K562 (cell line): ENCODE measurements around the gene LIMCH1. TPM values are rescaled to one million over a fixed set of nuclear protein-coding genes. Genes with fewer than 3 reads are reported as not detected.

Experiments used
- ATAC-seq: fragments of 200-7000 bp; cut with Tn5 transposase; 3 replicates; pipeline ENCODE4 v1.9.1; 2020; ENCODE audit warnings: moderate library complexity
- BruUV-seq: library from RNA; stranded (reverse); fragments of 400-500 nt; replicated peaks from 2 replicates; lab custom pipeline; 2021; lab: Mats Ljungman, UMichigan
- CTCF ChIA-PET: fragments of 300-600 bp; formaldehyde crosslinking; extraction: SDS; loops from one replicate; lab custom pipeline; 2021; ENCODE audit warnings: low intra/inter-chr PET ratio; lab: Yijun Ruan, JAX
- POLR2A ChIA-PET: fragments of 300-600, 350-650 bp; sonication (Branson Sonifier 250); formaldehyde crosslinking; extraction: SDS; loops from one replicate; lab custom pipeline; 2021; ENCODE audit warnings: antibody characterized with exemption, inconsistent platforms; lab: Yijun Ruan, JAX
- DNase-seq, 4 experiments: peaks; one replicate each; pipeline versions ENCODE4 v3.0.0 to v3.0.0-alpha.2; 2011 to 2018; ENCODE audit warnings: low spot score in 3 of 4, mixed read lengths in 3 of 4; ENCODE audit errors: extremely low read depth in 1 of 4
- FAIRE-seq: peaks from 2 replicates; lab custom pipeline; 2011; peaks lifted over from hg19 to GRCh38; lab: Jason Lieb, UNC
- H2AFZ ChIP-seq: 2 replicates; pipeline ENCODE4 v1.6.0; 2011; ENCODE audit warnings: low read depth, low read length, control low read depth, inconsistent platforms
- H3K27ac ChIP-seq: fragments of 200-600 bp; 3 replicates; pipeline ENCODE4 v1.8.0; 2011; ENCODE audit warnings: low read depth, mild to moderate bottlenecking, control low read depth, inconsistent platforms, low read length, moderate library complexity, mixed read lengths; ENCODE audit errors: extremely low read depth
- H3K27me3 ChIP-seq, 2 experiments: fragments of 300-600 bp in 1 of 2; 2 replicates in 1 of 2; 3 replicates in 1 of 2; pipeline versions ENCODE4 v1.6.0 to v1.8.0; 2011; ENCODE audit warnings: inconsistent platforms in 2 of 2, low read length in 2 of 2, mild to moderate bottlenecking in 1 of 2, mixed read lengths in 1 of 2, moderate library complexity in 1 of 2; ENCODE audit not compliant: control insufficient read depth in 2 of 2, insufficient read depth in 2 of 2
- H3K36me3 ChIP-seq: fragments of 300-600 bp; 3 replicates; pipeline ENCODE4 v1.8.0; 2011; ENCODE audit warnings: mild to moderate bottlenecking, low read length, inconsistent platforms; ENCODE audit not compliant: control insufficient read depth, insufficient read depth
- H3K4me1 ChIP-seq, 2 experiments: fragments of 200-600 bp in 1 of 2; replicated peaks in 1 of 2; 2 replicates in 1 of 2; 3 replicates in 1 of 2; pipeline versions ENCODE4 v1.5.1 to v1.8.0; 2011; ENCODE audit warnings: inconsistent platforms in 2 of 2, low read length in 2 of 2, mild to moderate bottlenecking in 1 of 2, mixed read lengths in 1 of 2, moderate library complexity in 1 of 2; ENCODE audit not compliant: control insufficient read depth in 2 of 2, insufficient read depth in 2 of 2
- H3K4me2 ChIP-seq: 2 replicates; pipeline ENCODE4 v1.6.1; 2011; ENCODE audit warnings: low read length, control low read depth, inconsistent platforms, mixed read lengths; ENCODE audit not compliant: insufficient read depth
- H3K4me3 ChIP-seq: fragments of 200-600 bp; sonication (generic), shearing (Covaris generic); 2 replicates; pipeline ENCODE4 v1.5.1; 2016; ENCODE audit warnings: control low read depth, inconsistent platforms
- H3K79me2 ChIP-seq: fragments of 200-600 bp; 3 replicates; pipeline ENCODE4 v1.8.0; 2011; ENCODE audit warnings: low read length, inconsistent platforms; ENCODE audit not compliant: control insufficient read depth, insufficient read depth
- H3K9ac ChIP-seq, 2 experiments: 2 replicates each; pipeline versions ENCODE4 v1.6.0 to v1.6.1; 2011; ENCODE audit warnings: low read depth in 2 of 2, low read length in 2 of 2, control low read depth in 1 of 2, inconsistent platforms in 1 of 2, mild to moderate bottlenecking in 1 of 2, mixed read lengths in 1 of 2; ENCODE audit not compliant: insufficient read depth in 1 of 2
- H3K9me1 ChIP-seq: one replicate; pipeline ENCODE4 v1.6.0; 2011; ENCODE audit warnings: inconsistent platforms, mild to moderate bottlenecking, low read length, moderate library complexity; ENCODE audit not compliant: control insufficient read depth, insufficient read depth
- H3K9me3 ChIP-seq: replicated peaks from 2 replicates; pipeline ENCODE4 v1.5.1; 2011; ENCODE audit warnings: low read depth, low read length, inconsistent platforms; ENCODE audit not compliant: control insufficient read depth, insufficient read depth
- H4K20me1 ChIP-seq: replicated peaks from 2 replicates; pipeline ENCODE4 v1.6.1; 2011; ENCODE audit warnings: low read length, inconsistent platforms, mixed read lengths; ENCODE audit not compliant: control insufficient read depth, insufficient read depth
- ARID1B ChIP-seq: fragments of 450-650 bp; IDR thresholded peaks from 2 replicates; pipeline ENCODE4 v1.6.1; 2016; ENCODE audit warnings: antibody characterized with exemption, mild to moderate bottlenecking, inconsistent platforms
- CBX3 ChIP-seq, 2 experiments: IDR thresholded peaks; 1 replicate in 1 of 2; 2 replicates in 1 of 2; pipeline ENCODE4 v1.6.1; 2012; ENCODE audit warnings: inconsistent platforms in 2 of 2, low read length in 2 of 2, borderline replicate concordance in 1 of 2, control low read depth in 1 of 2
- DMBX1 ChIP-seq: fragments of 250-450 bp; sonication (Bioruptor Pico); IDR thresholded peaks from 2 replicates; pipeline ENCODE4 v1.8.0; 2022; ENCODE audit warnings: inconsistent platforms, mild to moderate bottlenecking, moderate library complexity, borderline replicate concordance
- FOXP1 ChIP-seq: sonication (generic); formaldehyde crosslinking; IDR thresholded peaks from 2 replicates; pipeline ENCODE4 v1.8.0; 2022; ENCODE audit warnings: mild to moderate bottlenecking, missing genetic modification reagents
- HNRNPLL ChIP-seq: fragments of 200-400 bp; formaldehyde crosslinking; IDR thresholded peaks from 2 replicates; pipeline ENCODE4 v1.6.1; 2017; ENCODE audit warnings: low read length, low read depth, mild to moderate bottlenecking; ENCODE audit not compliant: poor library complexity, severe bottlenecking
- PML ChIP-seq: IDR thresholded peaks from 2 replicates; pipeline ENCODE4 v1.6.1; 2012; ENCODE audit warnings: low read length, inconsistent platforms
- RFX1 ChIP-seq: fragments of 450-650 bp; IDR thresholded peaks from 2 replicates; pipeline ENCODE4 v1.6.1; 2016; ENCODE audit warnings: mild to moderate bottlenecking, moderate library complexity
- SIN3A ChIP-seq, 2 experiments: fragments of 150-350 bp in 1 of 2; IDR thresholded peaks; 2 replicates each; pipeline ENCODE4 v1.6.1; 2011 to 2016; ENCODE audit warnings: borderline replicate concordance in 2 of 2, low read depth in 2 of 2, low read length in 2 of 2, mild to moderate bottlenecking in 2 of 2, moderate library complexity in 2 of 2; ENCODE audit not compliant: control insufficient read depth in 1 of 2
- STAT6 ChIP-seq: sonication (generic); formaldehyde crosslinking; IDR thresholded peaks from 2 replicates; pipeline ENCODE4 v1.8.1; 2023; ENCODE audit warnings: mild to moderate bottlenecking, missing genetic modification reagents
- TBP ChIP-seq: optimal IDR thresholded peaks from 2 replicates; pipeline ENCODE3; 2011; ENCODE audit warnings: low read depth, low read length, improper control_type of control experiment
- TRIM24 ChIP-seq, 2 experiments: fragments of 450-650 bp; IDR thresholded peaks; 2 replicates each; pipeline ENCODE4 v1.6.1; 2016
- ZKSCAN1 ChIP-seq: fragments of 150-350 bp; IDR thresholded peaks from 2 replicates; pipeline ENCODE4 v1.6.1; 2016; ENCODE audit warnings: low read depth, low read length
- ZNF280A ChIP-seq: fragments of 450-650 bp; IDR thresholded peaks from 2 replicates; pipeline ENCODE4 v1.6.1; 2018; ENCODE audit warnings: mild to moderate bottlenecking, low read depth; ENCODE audit not compliant: partially characterized antibody
- ZNF431 ChIP-seq: sonication (generic); formaldehyde crosslinking; IDR thresholded peaks from 2 replicates; pipeline ENCODE4 v1.8.0; 2022; ENCODE audit warnings: mild to moderate bottlenecking, missing genetic modification reagents
- ZNF77 ChIP-seq: fragments of 250-450 bp; sonication (Bioruptor Pico); IDR thresholded peaks from 2 replicates; pipeline ENCODE4 v1.5.0; 2020
- WGBS: fragments of 100-300 bp; shearing (Covaris generic); methylation state at CpG from one replicate; pipeline ENCODE4 v1.1.6; 2016; ENCODE audit warnings: low coverage, mixed read lengths; ENCODE audit not compliant: insufficient coverage; ENCODE audit errors: missing lambda C conversion rate; 5-methylcytosine and 5-hydroxymethylcytosine counted together
- in situ Hi-C: fragments of 300-500 bp; cut with MboI; formaldehyde crosslinking; loops from 4 replicates; pipeline ENCODE4 v1.15.0; 2018; ENCODE audit warnings: inconsistent platforms, mixed read lengths
- intact Hi-C: fragments of 100-400 bp; cut with micrococcal nuclease; formaldehyde crosslinking; loops from 2 replicates; pipeline ENCODE4 v1.14.2; 2022
- polyA plus RNA-seq, 8 experiments: library from polyadenylated mRNA; depleted of rRNA in 4 of 8; stranded (reverse) in 5 of 8; unstranded in 3 of 8; fragments of >200 nt; fragmentation: Nextera tagmentation in 2 of 8; fragmentation: Illumina TruSeq in 1 of 8; extraction: Ambion mirVana in 2 of 8; extraction: Trizol in 1 of 8; gene quantifications; 2 replicates each; pipeline versions ENCODE4 v1.2.1 to v1.2.3, GENCODE V29; 2011 to 2014; ENCODE audit warnings: inconsistent platforms in 1 of 8, missing spikeins in 1 of 8
- total RNA-seq, 7 experiments: library from RNA; depleted of rRNA in 6 of 7; stranded (reverse); fragments of >200 nt in 6 of 7; fragmentation: Illumina TruSeq in 2 of 7; extraction: Trizol in 2 of 7; gene quantifications; 2 replicates each; pipeline versions ENCODE4 v1.2.1 to v1.2.3, GENCODE V29; 2011 to 2021; ENCODE audit warnings: low replicate concordance in 1 of 7

LIMCH1 gene
- total and polyA plus RNA-seq, 9 of the 15 experiments (the other 6 are each of a cell fraction or from before 2014, with no cell fraction given): 0.35 TPM; not detected in 8

GRCh38 chr4:41701983-41702382 lies 164.0 kb downstream of the LIMCH1 start:
- H3K4me2 ChIP-seq: no peak overlapping the region

More at GRCh38 chr4:41701983-41702382, 164.0 kb downstream of the LIMCH1 start:
- no peaks in the 10 kb centered on the region for H3K9me1 ChIP-seq
- ATAC-seq (no peak), DNase-seq (no peak), FAIRE-seq (no peak)
- POLR2A ChIA-PET: no interaction called here
- no peaks in the 10 kb centered on the region for H3K4me1 ChIP-seq
- H3K27ac ChIP-seq: no peak overlapping the region
- BruUV-seq: no TSS peak
- intact Hi-C loops (no loop called here), in situ Hi-C loops (no loop called here)
- no peaks in the 10 kb centered on the region; a peak in 1 of 5 replicates for H3K27me3 ChIP-seq
- no peaks in the 10 kb centered on the region for H4K20me1 ChIP-seq
- no peaks in the 10 kb centered on the region for H3K9me3 ChIP-seq
- H2AFZ ChIP-seq: no peak overlapping the region
- no peaks in the 10 kb centered on the region for H3K36me3 ChIP-seq
- WGBS: 0% methylated on average over 3 of the region's 3 CpGs
- H3K9ac ChIP-seq: no peak overlapping the region
- TF ChIP-seq STAT6: no peak
- TF ChIP-seq ZNF280A: no peak
- no peak for TF ChIP-seq ZKSCAN1
- TF ChIP-seq ARID1B: no peak
- TF ChIP-seq HNRNPLL: no peak
- TF ChIP-seq DMBX1: no peak
- TF ChIP-seq FOXP1 (CRISPR knock-in tag): no peak
- no peak for TF ChIP-seq SIN3A (IDR thresholded peaks at IDR 0.05; ENCODE audit: borderline replicate concordance in 2 of 2, control insufficient read depth in 1 of 2, low read depth in 2 of 2, low read length in 2 of 2)
- no peak for TF ChIP-seq ZNF431 (CRISPR knock-in tag)
- TF ChIP-seq PML: no peak
- no peak for TF ChIP-seq RFX1
- no peak for TF ChIP-seq ZNF77
- TF ChIP-seq TBP: no peak
- no peak for TF ChIP-seq CBX3 (IDR thresholded peaks at IDR 0.05; ENCODE audit: borderline replicate concordance in 1 of 2, low read length in 2 of 2)
- TF ChIP-seq TRIM24 (IDR thresholded peaks at IDR 0.05): no peak
- TF ChIP-seq, all 486 proteins: peak for 0
- no peak overlapping the region for H3K4me3 ChIP-seq
- CTCF ChIA-PET: no interaction called here
- H3K79me2 ChIP-seq: no peaks in the 10 kb centered on the region
